Hepatocyte (in vitro differentiated cells): ENCODE results near the gene SCN1A.
"Not testable (repeated sequence)": the region's sequence is repeated elsewhere in the genome, so short reads cannot be mapped to it uniquely, and the experiment has no call there.

Experiments
- EZH2 ChIP-seq: fragments of 200-600 bp; sonication (generic); IDR thresholded peaks from 2 replicates; pipeline ENCODE4 v1.6.1; 2016; ENCODE audit warnings: antibody characterized with exemption, mild to moderate bottlenecking, borderline replicate concordance
- EZH2phosphoT487 ChIP-seq: fragments of 200-600 bp; sonication (generic); IDR thresholded peaks from one replicate; pipeline ENCODE4 v1.6.1; 2018; ENCODE audit warnings: antibody characterized with exemption, mild to moderate bottlenecking, low read depth, moderate library complexity; ENCODE audit not compliant: unreplicated experiment, severe bottlenecking
- TF ChIP-seq, protein P1 (sequence below): fragments of 200-600 bp; sonication (generic); IDR thresholded peaks from 2 replicates; pipeline ENCODE4 v1.5.1; 2016; ENCODE audit warnings: antibody characterized with exemption, mild to moderate bottlenecking; ENCODE audit not compliant: poor library complexity

DNA sequence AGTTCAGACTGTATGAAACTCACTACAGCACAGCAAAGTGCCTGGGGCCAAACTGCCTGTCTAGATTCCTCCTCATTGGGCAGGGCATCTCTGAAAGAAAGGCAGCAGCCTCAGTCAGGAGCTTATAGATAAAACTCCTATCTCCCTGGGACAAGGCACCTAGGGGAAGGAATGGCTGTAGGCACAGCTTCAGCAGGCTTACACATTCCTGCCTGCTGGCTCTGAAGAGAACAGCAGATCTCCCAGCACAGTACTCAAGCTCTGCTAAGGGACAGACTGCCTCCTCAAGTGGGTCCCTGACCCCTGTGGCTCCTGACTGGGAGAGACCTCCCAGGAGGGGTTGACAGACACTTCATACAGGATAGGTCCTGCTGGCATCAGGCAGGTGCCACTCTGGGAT, 155.7 kb downstream of the SCN1A start:
- TF ChIP-seq, protein P1, sequence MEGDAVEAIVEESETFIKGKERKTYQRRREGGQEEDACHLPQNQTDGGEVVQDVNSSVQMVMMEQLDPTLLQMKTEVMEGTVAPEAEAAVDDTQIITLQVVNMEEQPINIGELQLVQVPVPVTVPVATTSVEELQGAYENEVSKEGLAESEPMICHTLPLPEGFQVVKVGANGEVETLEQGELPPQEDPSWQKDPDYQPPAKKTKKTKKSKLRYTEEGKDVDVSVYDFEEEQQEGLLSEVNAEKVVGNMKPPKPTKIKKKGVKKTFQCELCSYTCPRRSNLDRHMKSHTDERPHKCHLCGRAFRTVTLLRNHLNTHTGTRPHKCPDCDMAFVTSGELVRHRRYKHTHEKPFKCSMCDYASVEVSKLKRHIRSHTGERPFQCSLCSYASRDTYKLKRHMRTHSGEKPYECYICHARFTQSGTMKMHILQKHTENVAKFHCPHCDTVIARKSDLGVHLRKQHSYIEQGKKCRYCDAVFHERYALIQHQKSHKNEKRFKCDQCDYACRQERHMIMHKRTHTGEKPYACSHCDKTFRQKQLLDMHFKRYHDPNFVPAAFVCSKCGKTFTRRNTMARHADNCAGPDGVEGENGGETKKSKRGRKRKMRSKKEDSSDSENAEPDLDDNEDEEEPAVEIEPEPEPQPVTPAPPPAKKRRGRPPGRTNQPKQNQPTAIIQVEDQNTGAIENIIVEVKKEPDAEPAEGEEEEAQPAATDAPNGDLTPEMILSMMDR, result not testable (repeated sequence)
- not testable (repeated sequence) for TF ChIP-seq EZH2phosphoT487, EZH2
